Left kidney (tissue), 2 donors: ENCODE results near the gene DNASE2B. TPM values are rescaled to one million over a fixed set of nuclear protein-coding genes. Genes with fewer than 3 reads are reported as not detected.
"Not testable (repeated sequence)": the region's sequence is repeated elsewhere in the genome, so short reads cannot be mapped to it uniquely, and the experiment has no call there.

Source experiments
- DNase-seq: peaks from one replicate; pipeline ENCODE4 v3.0.0-alpha.2; 2013
- polyA plus RNA-seq: library from polyadenylated mRNA; unstranded; fragments of 120-200 nt; gene quantifications from one replicate; pipeline ENCODE4 v1.2.1, GENCODE V29; 2013; ENCODE audit not compliant: insufficient read length

DNASE2B gene
- polyA plus RNA-seq, 1 donor: 0.20 TPM

- no peak for DNase-seq
Measured at GRCh38 chr1:84412316-84412942, 14.1 kb downstream of the DNASE2B start.

- no peak for DNase-seq
Measured at GRCh38 chr1:84415396-84415795, 17.1 kb downstream of the DNASE2B start.

- no peak for DNase-seq
Measured at GRCh38 chr1:84422909-84423308, 24.6 kb downstream of the DNASE2B start.

GRCh38 chr1:84424513-84425149 is 26.3 kb downstream of the DNASE2B start:
- DNase-seq: no peak

GRCh38 chr1:84425150-84425896 is 27.0 kb downstream of the DNASE2B start:
- no peak for DNase-seq

- DNase-seq: no peak
Measured at GRCh38 chr1:84426376-84426775, 28.1 kb downstream of the DNASE2B start.

GRCh38 chr1:84427250-84428188 is 29.2 kb downstream of the DNASE2B start:
- no peak for DNase-seq

- no peak for DNase-seq
Measured at GRCh38 chr1:84428235-84428634, 30.0 kb downstream of the DNASE2B start.

- DNase-seq: no peak
Measured at GRCh38 chr1:84429231-84429630, 30.9 kb downstream of the DNASE2B start.

GRCh38 chr1:84430546-84430945 is 32.3 kb downstream of the DNASE2B start:
- no peak for DNase-seq

GRCh38 chr1:84433258-84434080 is 35.2 kb downstream of the DNASE2B start:
- peak; percentile 72 for DNase-seq

GRCh38 chr1:84434081-84434769 is 35.9 kb downstream of the DNASE2B start:
- DNase-seq: no peak

GRCh38 chr1:84434801-84435549 is 36.7 kb downstream of the DNASE2B start:
- no peak for DNase-seq

- no peak for DNase-seq
Measured at GRCh38 chr1:84436876-84437655, 38.8 kb downstream of the DNASE2B start.

- DNase-seq: peak; percentile 50
Measured at GRCh38 chr1:84442256-84442655, 44.0 kb downstream of the DNASE2B start.

GRCh38 chr1:84442747-84443646 is 44.7 kb downstream of the DNASE2B start:
- not testable (repeated sequence) for DNase-seq

- not testable (repeated sequence) for DNase-seq
Measured at GRCh38 chr1:84448704-84449103, 50.4 kb downstream of the DNASE2B start.

- DNase-seq: no peak
Measured at GRCh38 chr1:84450910-84451309, 52.6 kb downstream of the DNASE2B start.
